H1 (cell line): Measurements from ENCODE around the gene ZFAND3. TPM values are rescaled to one million over a fixed set of nuclear protein-coding genes. Genes with fewer than 3 reads are reported as not detected.

Experiments used
- CTCF ChIA-PET: fragments of 300-600 bp; sonication (Branson Sonifier 250); formaldehyde crosslinking; loops from one replicate; lab custom pipeline; 2021; ENCODE audit not compliant: partially characterized antibody; lab: Charles Lee
- POLR2A ChIA-PET: fragments of 300-600 bp; sonication (Branson Sonifier 250); formaldehyde crosslinking; loops from one replicate; lab custom pipeline; 2021; ENCODE audit warnings: inconsistent platforms; ENCODE audit not compliant: partially characterized antibody; lab: Charles Lee
- DNase-seq, 2 experiments: peaks; one replicate each; pipeline versions ENCODE4 v3.0.0 to v3.0.0-alpha.2; 2010 to 2022; ENCODE audit warnings: low spot score in 2 of 2, low read depth in 1 of 2, mixed read lengths in 1 of 2
- FAIRE-seq: peaks from 2 replicates; lab custom pipeline; 2011; peaks lifted over from hg19 to GRCh38; lab: Jason Lieb, UNC
- H2AFZ ChIP-seq: 2 replicates; pipeline ENCODE4 v1.8.1; 2012; ENCODE audit warnings: low read length, inconsistent platforms
- H2AK5ac ChIP-seq: 2 replicates; pipeline ENCODE4 v1.6.1; 2013; ENCODE audit warnings: low read depth, low read length
- H2BK120ac ChIP-seq: replicated peaks from 2 replicates; pipeline ENCODE3; 2013; ENCODE audit warnings: low read depth, low read length, inconsistent platforms
- H2BK12ac ChIP-seq: 2 replicates; pipeline ENCODE4 v1.6.1; 2013; ENCODE audit warnings: low read depth, low read length
- H2BK15ac ChIP-seq: 2 replicates; pipeline ENCODE4 v1.6.1; 2013; ENCODE audit warnings: low read length
- H2BK20ac ChIP-seq: 2 replicates; pipeline ENCODE4 v1.6.1; 2013; ENCODE audit warnings: low read length
- H2BK5ac ChIP-seq: 2 replicates; pipeline ENCODE4 v1.6.1; 2013; ENCODE audit warnings: low read depth, low read length
- H3K14ac ChIP-seq: 2 replicates; pipeline ENCODE4 v1.6.1; 2013; ENCODE audit warnings: inconsistent platforms; ENCODE audit not compliant: insufficient read length
- H3K18ac ChIP-seq: 2 replicates; pipeline ENCODE4 v1.6.1; 2013; ENCODE audit warnings: low read length; ENCODE audit errors: extremely low read depth
- H3K23ac ChIP-seq: 2 replicates; pipeline ENCODE4 v1.6.1; 2013; ENCODE audit warnings: inconsistent platforms; ENCODE audit not compliant: insufficient read length
- H3K23me2 ChIP-seq: 2 replicates; pipeline ENCODE4 v1.6.1; 2013; ENCODE audit warnings: low read depth, low read length
- H3K27ac ChIP-seq: 2 replicates; pipeline ENCODE4 v1.6.1; 2011; ENCODE audit warnings: low read depth, low read length, inconsistent platforms
- H3K27me3 ChIP-seq, 4 experiments: replicated peaks in 1 of 4; 1 replicate in 1 of 4; 2 replicates in 3 of 4; pipeline versions ENCODE4 v1.6.1 to v1.8.1; 2011 to 2013; ENCODE audit warnings: low read length in 3 of 4, mild to moderate bottlenecking in 3 of 4, inconsistent platforms in 2 of 4, mixed read lengths in 2 of 4, moderate library complexity in 1 of 4; ENCODE audit not compliant: control insufficient read depth in 3 of 4, insufficient read depth in 3 of 4; ENCODE audit errors: extremely low read depth in 1 of 4
- H3K36me3 ChIP-seq, 4 experiments: 2 replicates each; pipeline versions ENCODE4 v1.6.1 to v1.8.1; 2011 to 2013; ENCODE audit warnings: mild to moderate bottlenecking in 4 of 4, low read length in 3 of 4, moderate library complexity in 2 of 4, control low read depth in 1 of 4, inconsistent platforms in 1 of 4; ENCODE audit not compliant: insufficient read depth in 4 of 4, control insufficient read depth in 2 of 4
- H3K4ac ChIP-seq: replicated peaks from 2 replicates; pipeline ENCODE3; 2013; ENCODE audit warnings: low read length, low read depth, mixed read lengths, inconsistent platforms; ENCODE audit not compliant: insufficient read length
- H3K4me1 ChIP-seq, 4 experiments: replicated peaks in 1 of 4; 1 replicate in 1 of 4; 2 replicates in 3 of 4; pipeline versions ENCODE4 v1.6.1 to v1.8.1; 2011 to 2013; ENCODE audit warnings: low read length in 3 of 4, inconsistent platforms in 2 of 4, mixed read lengths in 1 of 4; ENCODE audit not compliant: insufficient read depth in 4 of 4, control insufficient read depth in 3 of 4
- H3K4me2 ChIP-seq, 2 experiments: 2 replicates each; pipeline versions ENCODE4 v1.6.1 to v1.8.1; 2011 to 2013; ENCODE audit warnings: low read depth in 2 of 2, low read length in 2 of 2, control low read depth in 1 of 2, inconsistent platforms in 1 of 2, mild to moderate bottlenecking in 1 of 2; ENCODE audit not compliant: insufficient read depth in 1 of 2
- H3K4me3 ChIP-seq, 4 experiments: fragments of 200-600, 300-600 bp in 1 of 4; sonication (generic), shearing (Covaris generic), sonication (Bioruptor Twin) in 1 of 4; 2 replicates each; pipeline versions ENCODE4 v1.5.1 to v1.8.1; 2011 to 2016; ENCODE audit warnings: low read length in 4 of 4, low read depth in 3 of 4, control low read depth in 2 of 4, inconsistent platforms in 2 of 4, mild to moderate bottlenecking in 2 of 4, mixed read lengths in 1 of 4, moderate library complexity in 1 of 4; ENCODE audit not compliant: insufficient read depth in 2 of 4; ENCODE audit errors: extremely low read depth in 1 of 4
- H3K56ac ChIP-seq: replicated peaks from 2 replicates; pipeline ENCODE3; 2013; ENCODE audit warnings: low read depth, mild to moderate bottlenecking, mixed read lengths, low read length, inconsistent platforms; ENCODE audit not compliant: insufficient read length
- H3K79me1 ChIP-seq: 2 replicates; pipeline ENCODE4 v1.6.1; 2013; ENCODE audit warnings: low read depth, low read length, control low read depth
- H3K79me2 ChIP-seq, 2 experiments: 2 replicates each; pipeline versions ENCODE4 v1.6.1 to v1.8.1; 2012 to 2013; ENCODE audit warnings: low read length in 2 of 2, mild to moderate bottlenecking in 2 of 2, inconsistent platforms in 1 of 2; ENCODE audit not compliant: insufficient read depth in 2 of 2, control insufficient read depth in 1 of 2
- H3K9ac ChIP-seq, 4 experiments: replicated peaks in 1 of 4; 1 replicate in 1 of 4; 2 replicates in 3 of 4; pipeline versions ENCODE4 v1.6.1 to v1.8.1; 2011 to 2013; ENCODE audit warnings: low read depth in 3 of 4, low read length in 3 of 4, control low read depth in 2 of 4, mild to moderate bottlenecking in 2 of 4, moderate library complexity in 2 of 4, inconsistent platforms in 1 of 4; ENCODE audit errors: extremely low read depth in 1 of 4
- H3K9me3 ChIP-seq, 2 experiments: 2 replicates each; pipeline versions ENCODE4 v1.6.1 to v1.8.1; 2012 to 2013; ENCODE audit warnings: mild to moderate bottlenecking in 2 of 2, moderate library complexity in 2 of 2, control low read depth in 1 of 2, inconsistent platforms in 1 of 2, low read depth in 1 of 2, low read length in 1 of 2, mixed read lengths in 1 of 2; ENCODE audit not compliant: insufficient read depth in 2 of 2
- H4K20me1 ChIP-seq, 2 experiments: replicated peaks in 1 of 2; 2 replicates each; pipeline versions ENCODE3 to v1.8.1; 2011 to 2013; ENCODE audit warnings: inconsistent platforms in 2 of 2, low read length in 2 of 2, mild to moderate bottlenecking in 1 of 2; ENCODE audit not compliant: insufficient read depth in 2 of 2, control insufficient read depth in 1 of 2
- H4K5ac ChIP-seq: 2 replicates; pipeline ENCODE4 v1.6.1; 2013; ENCODE audit warnings: low read length, low read depth, mixed read lengths, inconsistent platforms; ENCODE audit not compliant: insufficient read length
- H4K8ac ChIP-seq: 2 replicates; pipeline ENCODE4 v1.8.0; 2013; ENCODE audit warnings: mild to moderate bottlenecking, moderate library complexity, low read length, inconsistent platforms; ENCODE audit not compliant: insufficient read depth; ENCODE audit errors: extremely low read depth
- H4K91ac ChIP-seq: replicated peaks from 2 replicates; pipeline ENCODE3; 2013; ENCODE audit warnings: low read length, mixed read lengths, inconsistent platforms; ENCODE audit not compliant: insufficient read length
- SP1 ChIP-seq: IDR thresholded peaks from 2 replicates; pipeline ENCODE4 v1.6.1; 2011; ENCODE audit warnings: low read depth, low read length
- WGBS, 2 experiments: shearing (Covaris generic) in 1 of 2; methylation state at CpG; one replicate each; pipeline versions ENCODE4 v1.1.6 to v1.1.7; 2013 to 2015; ENCODE audit warnings: low lambda C conversion rate in 2 of 2, mixed read lengths in 2 of 2, inconsistent platforms in 1 of 2, low coverage in 1 of 2, missing lambda C conversion rate in 1 of 2; ENCODE audit not compliant: insufficient replicate concordance in 2 of 2, insufficient coverage in 1 of 2, insufficient read length in 1 of 2; ENCODE audit errors: extremely low coverage in 1 of 2, missing lambda C conversion rate in 1 of 2; 5-methylcytosine and 5-hydroxymethylcytosine counted together
- polyA plus RNA-seq, 7 experiments: library from polyadenylated mRNA; depleted of rRNA in 3 of 7; stranded (reverse) in 5 of 7; unstranded in 2 of 7; fragments of >200 nt in 5 of 7; fragments of 200-250 nt in 2 of 7; gene quantifications; 1 replicate in 5 of 7; 2 replicates in 1 of 7; 4 replicates in 1 of 7; pipeline versions ENCODE4 v1.2.1 to v1.2.3, GENCODE V29; 2011 to 2013; ENCODE audit warnings: missing spikeins in 2 of 7, mixed read lengths in 2 of 7
- total RNA-seq: library from RNA; stranded (reverse); fragmentation: NEBNext Ultra II Directional; extraction: Animal tissue kit (Norgen Biotek cat#: 25700); gene quantifications from 2 replicates; pipeline ENCODE4 v1.2.1, GENCODE V29; 2021

ZFAND3 gene
- total and polyA plus RNA-seq, 2 of the 8 experiments (the other 6 are each of a cell fraction or from before 2014, with no cell fraction given) = 13.0 to 51.3 TPM

GRCh38 chr6:38112181-38112580, 292.7 kb downstream of the ZFAND3 start:
- Histone ChIP-seq H2BK15ac (no peak overlapping the region), H3K14ac (no peak overlapping the region), H3K79me1 (no peaks in the 10 kb centered on the region), H2BK120ac (no peak overlapping the region), H3K9me3 (no peaks in the 10 kb centered on the region), H4K5ac (no peak overlapping the region), H4K20me1 (peaks cover 0 to 2% of the 10 kb centered on the region in 2 experiments), H3K23me2 (no peaks in the 10 kb centered on the region), H3K9ac (no peak overlapping the region), H3K4me1 (no peaks in the 10 kb centered on the region; a peak in 1 of 7 replicates), H2BK20ac (no peak overlapping the region), H3K27ac (no peak overlapping the region), H3K23ac (no peak overlapping the region), H3K4me3 (no peak overlapping the region), H2BK12ac (no peak overlapping the region), H2AK5ac (no peak overlapping the region), H3K79me2 (no peaks in the 10 kb centered on the region), H3K56ac (no peak overlapping the region), H3K18ac (no peak overlapping the region), H3K4me2 (no peak overlapping the region), H3K27me3 (no peaks in the 10 kb centered on the region), H3K36me3 (no peaks in the 10 kb centered on the region), H4K91ac (no peak overlapping the region), H3K4ac (no peak overlapping the region), H2BK5ac (no peak overlapping the region), H2AFZ (no peak overlapping the region), H4K8ac (no peak overlapping the region)
- 87% methylated on average over 5 of the region's 5 CpGs; no CpG with 5 or more reads in 1 of the 2 experiments for WGBS, 2 experiments
- ChIA-PET POLR2A (no interaction called here), CTCF (interaction anchor here (0.7 kb wide), 1 partner anchor 8 kb away, joined by 3 read pairs; no protein-coding TSS in a partner anchor)
- FAIRE-seq (no peak), DNase-seq (no peak)
- TF ChIP-seq SP1 = no peak
